Inflammatory macrophage (primary cell): ENCODE data around the gene NFATC1.

Source experiments
- DNase-seq, 2 donors: peaks; one replicate each; pipeline ENCODE4 v3.0.0-alpha.2; 2020 to 2022

The NFATC1 gene

GRCh38 chr18:79424880-79425568 lies 29.3 kb downstream of the NFATC1 start:
- no peak for DNase-seq

GRCh38 chr18:79425569-79425886 lies 29.8 kb downstream of the NFATC1 start:
- no peak for DNase-seq

- DNase-seq: no peak
These were observed 30.9 kb downstream of the NFATC1 start for GRCh38 chr18:79426376-79427300.

GRCh38 chr18:79427368-79428225 lies 31.9 kb downstream of the NFATC1 start:
- no peak for DNase-seq

- no peak for DNase-seq
These were observed 32.6 kb downstream of the NFATC1 start for GRCh38 chr18:79428287-79428686.

- no peak for DNase-seq
These were observed 33.7 kb downstream of the NFATC1 start for GRCh38 chr18:79429381-79429780.

GRCh38 chr18:79429785-79430281 lies 34.1 kb downstream of the NFATC1 start:
- DNase-seq: peak; percentile 59 to 61

- no peak for DNase-seq
These were observed 36.8 kb downstream of the NFATC1 start for GRCh38 chr18:79432376-79433120.

- DNase-seq: no peak
These were observed 37.7 kb downstream of the NFATC1 start for GRCh38 chr18:79433431-79433830.

GRCh38 chr18:79434607-79435401 lies 39.1 kb downstream of the NFATC1 start:
- no peak for DNase-seq

- no peak for DNase-seq
These were observed 41.0 kb downstream of the NFATC1 start for GRCh38 chr18:79436556-79437275.

GRCh38 chr18:79438089-79438897 lies 42.6 kb downstream of the NFATC1 start:
- no peak for DNase-seq

GRCh38 chr18:79438898-79439627 lies 43.3 kb downstream of the NFATC1 start:
- no peak for DNase-seq

- no peak for DNase-seq
These were observed 43.9 kb downstream of the NFATC1 start for GRCh38 chr18:79439628-79440023.

- no peak for DNase-seq
These were observed 44.8 kb downstream of the NFATC1 start for GRCh38 chr18:79440316-79441110.

- DNase-seq: no peak
These were observed 45.7 kb downstream of the NFATC1 start for GRCh38 chr18:79441420-79441819.

GRCh38 chr18:79442508-79443221 lies 46.9 kb downstream of the NFATC1 start:
- DNase-seq: no peak
